HG02763 (cell line): ENCODE measurements around the gene RNF157.

Source experiments
- ATAC-seq: cut with Tn5 transposase; IDR thresholded peaks from one replicate; pipeline ENCODE4 v1.9.1; 2021; ENCODE audit warnings: mild to moderate bottlenecking, moderate library complexity; ENCODE audit not compliant: unreplicated experiment

Gene RNF157

GRCh38 chr17:76145231-76146052 is 94.9 kb downstream of the RNF157 start:
- ATAC-seq = no peak

- no peak for ATAC-seq
Observed at GRCh38 chr17:76142585-76143041, 97.7 kb downstream of the RNF157 start.

- ATAC-seq = no peak
Observed at GRCh38 chr17:76142039-76142584, 98.2 kb downstream of the RNF157 start.

GRCh38 chr17:76141212-76142038 is 98.9 kb downstream of the RNF157 start, which contains the start of gene FOXJ1:
FOXJ1 (minus strand) TSS chr17:76141245; CDS start chr17:76140395, 850 bp downstream.
- ATAC-seq = peak; percentile 65

GRCh38 chr17:76140661-76141211 is 99.6 kb downstream of the RNF157 start:
- no peak for ATAC-seq

GRCh38 chr17:76139801-76140660 is 100.3 kb downstream of the RNF157 start:
- no peak for ATAC-seq

- no peak for ATAC-seq
Observed at GRCh38 chr17:76138896-76139752, 101.2 kb downstream of the RNF157 start.

- no peak for ATAC-seq
Observed at GRCh38 chr17:76138234-76138895, 101.9 kb downstream of the RNF157 start.

GRCh38 chr17:76137351-76138233 is 102.7 kb downstream of the RNF157 start:
- no peak for ATAC-seq

GRCh38 chr17:76137001-76137350 is 103.3 kb downstream of the RNF157 start:
- no peak for ATAC-seq

GRCh38 chr17:76136276-76137000 is 103.9 kb downstream of the RNF157 start:
- ATAC-seq = no peak

- no peak for ATAC-seq
Observed at GRCh38 chr17:76135810-76136188, 104.5 kb downstream of the RNF157 start.

- ATAC-seq = no peak
Observed at GRCh38 chr17:76134911-76135809, 105.1 kb downstream of the RNF157 start.

- no peak for ATAC-seq
Observed at GRCh38 chr17:76132574-76133338, 107.5 kb downstream of the RNF157 start.
